GM18868 (cell line): ENCODE data around the gene ZNF653.

ENCODE experiments used
- ATAC-seq: cut with Tn5 transposase; IDR thresholded peaks from one replicate; pipeline ENCODE4 v1.9.1; 2021; ENCODE audit warnings: mild to moderate bottlenecking, moderate library complexity; ENCODE audit not compliant: unreplicated experiment

ZNF653 gene

GRCh38 chr19:11519138-11519537 is 13.5 kb upstream of the ZNF653 start:
- ATAC-seq: no peak

GRCh38 chr19:11513946-11514345 is 8.3 kb upstream of the ZNF653 start:
- ATAC-seq: no peak

- ATAC-seq: no peak
Observed at GRCh38 chr19:11510444-11510843, 4.8 kb upstream of the ZNF653 start.

GRCh38 chr19:11507370-11508078 is 1.9 kb upstream of the ZNF653 start:
- ATAC-seq: no peak

- ATAC-seq: no peak
Observed at GRCh38 chr19:11506967-11507366, 1.3 kb upstream of the ZNF653 start.

GRCh38 chr19:11506101-11506555 is 489 bp upstream of the ZNF653 start:
- peak; percentile 8 for ATAC-seq

- ATAC-seq: peak; percentile 90
Observed at GRCh38 chr19:11505032-11505503, 571 bp downstream of the ZNF653 start.

- ATAC-seq: no peak
Observed at GRCh38 chr19:11504502-11505031, 1.1 kb downstream of the ZNF653 start.

- ATAC-seq: no peak
Observed at GRCh38 chr19:11499890-11500420, 5.7 kb downstream of the ZNF653 start.

- ATAC-seq: no peak
Observed at GRCh38 chr19:11499220-11499726, 6.4 kb downstream of the ZNF653 start.

GRCh38 chr19:11496391-11497163 is 9.1 kb downstream of the ZNF653 start:
- ATAC-seq: no peak

- no peak for ATAC-seq
Observed at GRCh38 chr19:11495885-11496284, 9.8 kb downstream of the ZNF653 start.

GRCh38 chr19:11495481-11495880 is 10.2 kb downstream of the ZNF653 start:
- no peak for ATAC-seq

- no peak for ATAC-seq
Observed at GRCh38 chr19:11494634-11495285, 10.9 kb downstream of the ZNF653 start.

- no peak for ATAC-seq
Observed at GRCh38 chr19:11489378-11489777, 16.3 kb downstream of the ZNF653 start.

- no peak for ATAC-seq
Observed at GRCh38 chr19:11486661-11487503, 18.8 kb downstream of the ZNF653 start.

GRCh38 chr19:11485245-11485837 is 20.3 kb downstream of the ZNF653 start:
- no peak for ATAC-seq

GRCh38 chr19:11483366-11484111 is 22.1 kb downstream of the ZNF653 start:
- no peak for ATAC-seq
